Measurements from ENCODE around the gene TXNRD2. TPM values are rescaled to one million over a fixed set of nuclear protein-coding genes. Genes with fewer than 3 reads are reported as not detected.

The TXNRD2 gene
- total RNA-seq, 2 experiments from 2014 or later, result 24.7 to 28.9 TPM

DNA sequence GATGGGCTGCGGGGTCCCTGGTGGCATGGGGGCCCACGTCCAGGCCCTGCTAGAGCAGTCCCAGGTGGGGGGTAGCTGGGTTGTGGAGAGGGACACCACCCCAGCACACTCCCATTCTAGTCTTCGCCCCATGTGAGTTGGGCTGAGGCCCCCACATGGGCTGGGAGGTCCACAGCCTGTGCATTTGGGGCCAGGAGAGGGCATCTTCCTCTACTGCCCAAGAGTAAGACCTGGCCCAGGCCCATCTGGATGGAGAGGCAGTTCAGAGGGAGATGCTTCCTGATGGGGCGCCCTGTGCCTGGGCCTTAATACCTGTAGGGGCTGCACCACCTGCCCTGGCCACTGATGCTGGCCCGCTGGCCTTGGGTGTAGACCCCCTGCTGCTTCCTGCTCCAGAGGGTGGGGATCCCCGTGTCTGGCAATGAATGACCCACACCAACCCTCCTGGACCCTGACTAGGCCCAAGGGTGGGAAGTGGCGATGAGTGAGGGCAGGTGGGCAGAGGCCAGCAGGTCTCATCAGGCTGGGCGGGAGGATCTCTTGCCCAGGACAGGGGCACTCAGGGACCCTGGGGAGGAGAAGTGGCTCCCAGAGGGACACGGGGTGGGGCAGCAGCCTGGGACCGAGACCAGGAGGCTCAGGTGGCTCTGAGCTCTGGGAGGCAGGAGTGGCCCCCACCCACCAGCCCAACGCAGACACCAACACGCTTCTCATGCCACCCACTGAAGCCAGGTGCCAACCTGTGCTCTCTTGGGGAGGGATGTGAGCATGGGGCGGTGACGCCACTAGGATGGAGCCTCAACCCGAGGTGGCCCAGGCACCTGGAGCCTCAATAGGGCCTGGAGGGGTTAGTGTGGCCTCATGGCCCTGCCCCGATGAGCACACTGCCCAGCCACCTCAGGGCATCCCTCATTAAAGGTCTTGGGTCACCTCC lies 69.5 kb downstream of the TXNRD2 start:
- DNase-seq (ENCODE audit: low spot score), result no peak
- intact Hi-C loops (cut with micrococcal nuclease; ENCODE audit: unreplicated experiment), result no loop called here

DNA sequence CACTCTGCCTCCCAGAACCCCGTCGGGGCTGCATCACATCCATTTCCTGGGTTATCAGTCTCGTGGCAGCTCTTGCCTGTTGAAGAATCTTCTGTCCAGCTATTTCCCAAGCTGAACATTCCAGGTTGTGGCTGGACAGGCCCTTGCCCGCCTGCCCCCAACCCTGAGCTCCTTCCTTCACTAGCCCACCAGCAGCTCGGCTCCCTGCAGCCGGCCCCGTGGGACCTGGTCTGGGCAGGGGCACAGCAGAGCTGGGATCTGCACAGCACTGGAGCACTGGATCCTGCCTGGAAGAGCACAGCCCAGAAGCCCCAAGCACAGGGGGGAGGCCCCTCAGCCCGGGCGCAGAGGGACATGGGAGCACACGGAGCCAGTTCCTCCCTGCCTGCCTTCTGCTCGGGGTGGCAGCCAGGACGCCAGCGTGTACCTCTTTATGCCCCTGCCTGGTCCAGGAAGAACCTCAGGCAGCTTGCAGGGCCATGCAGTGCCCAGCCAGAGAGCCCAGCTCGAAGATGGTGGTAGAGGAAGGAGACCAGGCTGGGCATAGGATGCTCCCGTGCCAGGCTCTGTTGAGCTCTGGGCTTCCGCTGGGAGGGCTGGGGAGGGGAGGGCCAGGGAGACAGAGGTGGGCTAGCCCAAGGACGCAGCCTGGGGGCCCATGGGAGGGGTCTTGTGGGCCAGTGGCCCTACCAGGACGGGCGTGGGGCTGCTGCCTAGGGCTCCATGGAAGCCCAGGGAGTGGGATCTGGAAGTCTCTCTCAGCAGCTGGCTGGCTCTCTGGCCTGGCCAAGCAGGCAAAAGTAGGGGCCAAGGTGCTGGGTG lies 70.4 kb downstream of the TXNRD2 start:
- no peak for TF ChIP-seq EZH2phosphoT487 (IDR thresholded peaks at IDR 0.05; ENCODE audit: borderline replicate concordance, low read depth, low read length)
- TF ChIP-seq, protein P1, sequence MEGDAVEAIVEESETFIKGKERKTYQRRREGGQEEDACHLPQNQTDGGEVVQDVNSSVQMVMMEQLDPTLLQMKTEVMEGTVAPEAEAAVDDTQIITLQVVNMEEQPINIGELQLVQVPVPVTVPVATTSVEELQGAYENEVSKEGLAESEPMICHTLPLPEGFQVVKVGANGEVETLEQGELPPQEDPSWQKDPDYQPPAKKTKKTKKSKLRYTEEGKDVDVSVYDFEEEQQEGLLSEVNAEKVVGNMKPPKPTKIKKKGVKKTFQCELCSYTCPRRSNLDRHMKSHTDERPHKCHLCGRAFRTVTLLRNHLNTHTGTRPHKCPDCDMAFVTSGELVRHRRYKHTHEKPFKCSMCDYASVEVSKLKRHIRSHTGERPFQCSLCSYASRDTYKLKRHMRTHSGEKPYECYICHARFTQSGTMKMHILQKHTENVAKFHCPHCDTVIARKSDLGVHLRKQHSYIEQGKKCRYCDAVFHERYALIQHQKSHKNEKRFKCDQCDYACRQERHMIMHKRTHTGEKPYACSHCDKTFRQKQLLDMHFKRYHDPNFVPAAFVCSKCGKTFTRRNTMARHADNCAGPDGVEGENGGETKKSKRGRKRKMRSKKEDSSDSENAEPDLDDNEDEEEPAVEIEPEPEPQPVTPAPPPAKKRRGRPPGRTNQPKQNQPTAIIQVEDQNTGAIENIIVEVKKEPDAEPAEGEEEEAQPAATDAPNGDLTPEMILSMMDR (conservative IDR thresholded peaks at IDR 0.05; ENCODE audit: low read length), result no peak
- H3K36me3 ChIP-seq (ENCODE audit: insufficient read depth, low read length), result no peaks in the 10 kb centered on the region
- no peak for DNase-seq (ENCODE audit: low spot score)
- H4K20me1 ChIP-seq (ENCODE audit: insufficient read depth, low read length), result no peaks in the 10 kb centered on the region
- no peak overlapping the region for H3K4me3 ChIP-seq (ENCODE audit: low read depth, low read length, poor library complexity, severe bottlenecking)
- CTCF ChIA-PET (ENCODE audit: unreplicated experiment), result no interaction called here
- no peaks in the 10 kb centered on the region for H3K9me3 ChIP-seq (ENCODE audit: low read length)
- POLR2A ChIA-PET, result interaction anchor here (1.0 kb wide), 1 partner anchor 15 kb away, joined by 3 read pairs; no protein-coding TSS in a partner anchor
- no peaks in the 10 kb centered on the region for H3K9me2 ChIP-seq (ENCODE audit: insufficient read depth, low read length)
- no peaks in the 10 kb centered on the region for H3K79me2 ChIP-seq (ENCODE audit: insufficient read depth, low read depth, low read length)
- no peak overlapping the region for H3K4me2 ChIP-seq (ENCODE audit: low read length)
- H2AFZ ChIP-seq (ENCODE audit: low read length), result no peak overlapping the region
- H3K27ac ChIP-seq (ENCODE audit: low read depth, low read length, poor library complexity, severe bottlenecking), result no peak overlapping the region
- no TSS peak for BruUV-seq (replicated peaks)
- peaks cover 16% of the 10 kb centered on the region for H3K4me1 ChIP-seq (ENCODE audit: insufficient read depth, low read length, poor library complexity, severe bottlenecking)
- intact Hi-C loops (cut with micrococcal nuclease; ENCODE audit: unreplicated experiment), result no loop called here

More for the DNA sequence above, 69.5 kb downstream of the TXNRD2 start:
- no peak for TF ChIP-seq EZH2phosphoT487 (IDR thresholded peaks at IDR 0.05; ENCODE audit: borderline replicate concordance, low read depth, low read length)
- H3K27ac ChIP-seq (ENCODE audit: low read depth, low read length, poor library complexity, severe bottlenecking), result no peak overlapping the region
- ChIA-PET CTCF (ENCODE audit: unreplicated experiment) (no interaction called here), POLR2A (interaction anchor here (0.5 to 1.0 kb wide), 2 partner anchors 10 to 16 kb away, joined by 3 read pairs; no protein-coding TSS in a partner anchor)
- no peak overlapping the region for H3K4me2 ChIP-seq (ENCODE audit: low read length)
- no peaks in the 10 kb centered on the region for H3K36me3 ChIP-seq (ENCODE audit: insufficient read depth, low read length)
- no peaks in the 10 kb centered on the region for H3K9me3 ChIP-seq (ENCODE audit: low read length)
- no TSS peak for BruUV-seq (replicated peaks)
- H3K9me2 ChIP-seq (ENCODE audit: insufficient read depth, low read length), result no peaks in the 10 kb centered on the region
- H3K4me1 ChIP-seq (ENCODE audit: insufficient read depth, low read length, poor library complexity, severe bottlenecking), result peaks cover 16% of the 10 kb centered on the region
- no peak overlapping the region for H2AFZ ChIP-seq (ENCODE audit: low read length)
- no peaks in the 10 kb centered on the region for H4K20me1 ChIP-seq (ENCODE audit: insufficient read depth, low read length)
- no peaks in the 10 kb centered on the region for H3K79me2 ChIP-seq (ENCODE audit: insufficient read depth, low read depth, low read length)
- no peak overlapping the region for H3K4me3 ChIP-seq (ENCODE audit: low read depth, low read length, poor library complexity, severe bottlenecking)

DNA sequence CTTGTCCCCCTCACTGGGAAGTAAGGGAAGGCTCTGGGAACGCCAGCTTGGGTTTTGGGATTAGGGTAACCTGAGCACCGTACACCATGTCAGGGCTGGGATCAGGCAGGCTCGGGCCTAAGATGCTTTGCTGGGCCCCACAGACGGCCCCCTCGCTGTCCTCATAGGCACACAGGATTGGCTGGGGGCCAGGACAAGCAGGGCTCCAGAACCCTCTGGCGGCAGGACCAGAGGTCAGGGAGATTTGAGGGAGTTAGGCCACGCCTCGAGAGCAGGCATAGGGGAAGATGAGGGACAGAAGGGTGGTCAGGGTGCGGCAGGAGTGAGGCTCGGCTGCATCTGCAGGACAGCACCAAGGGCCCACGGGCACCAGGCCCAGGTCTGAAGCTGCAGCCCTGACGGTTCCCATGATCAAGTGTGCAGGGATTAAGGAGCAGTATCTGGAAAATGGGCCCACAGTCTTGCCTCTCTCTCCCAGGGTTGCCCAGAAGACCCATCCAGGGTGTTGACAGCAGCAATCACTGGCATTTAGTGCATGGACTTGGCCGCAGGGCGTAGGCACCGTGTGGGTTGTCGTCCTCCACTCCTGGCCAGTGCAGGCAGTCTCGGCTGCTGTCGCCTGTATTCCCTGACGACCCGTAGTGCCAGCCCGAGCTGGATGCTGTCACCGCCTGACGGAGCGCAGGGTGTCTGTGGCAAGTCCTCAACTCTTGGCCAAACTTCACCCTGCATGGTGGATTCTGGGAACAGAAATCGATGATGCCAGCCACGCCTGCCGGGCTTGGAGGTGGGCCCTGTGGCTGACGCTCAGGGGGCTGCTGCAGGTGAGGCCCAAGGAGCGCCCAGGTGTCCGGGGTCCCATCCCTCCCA lies 71.2 kb downstream of the TXNRD2 start:
- H3K4me1 ChIP-seq (ENCODE audit: insufficient read depth, low read length, poor library complexity, severe bottlenecking), result peaks cover 16% of the 10 kb centered on the region
- H3K79me2 ChIP-seq (ENCODE audit: insufficient read depth, low read depth, low read length), result no peaks in the 10 kb centered on the region
- no peaks in the 10 kb centered on the region for H4K20me1 ChIP-seq (ENCODE audit: insufficient read depth, low read length)
- TF ChIP-seq EZH2phosphoT487 (IDR thresholded peaks at IDR 0.05; ENCODE audit: borderline replicate concordance, low read depth, low read length), result no peak
- TF ChIP-seq, protein P1 (conservative IDR thresholded peaks at IDR 0.05; ENCODE audit: low read length), result no peak
- H3K27ac ChIP-seq (ENCODE audit: low read depth, low read length, poor library complexity, severe bottlenecking), result no peak overlapping the region
- intact Hi-C loops (cut with micrococcal nuclease; ENCODE audit: unreplicated experiment), result no loop called here
- no peaks in the 10 kb centered on the region for H3K36me3 ChIP-seq (ENCODE audit: insufficient read depth, low read length)
- POLR2A ChIA-PET, result no interaction called here
- no peak overlapping the region for H3K4me3 ChIP-seq (ENCODE audit: low read depth, low read length, poor library complexity, severe bottlenecking)
- no peak overlapping the region for H3K4me2 ChIP-seq (ENCODE audit: low read length)
- H3K9me3 ChIP-seq (ENCODE audit: low read length), result no peaks in the 10 kb centered on the region
- no TSS peak for BruUV-seq (replicated peaks)
- CTCF ChIA-PET (ENCODE audit: unreplicated experiment), result no interaction called here
- H3K9me2 ChIP-seq (ENCODE audit: insufficient read depth, low read length), result no peaks in the 10 kb centered on the region
- no peak for DNase-seq (ENCODE audit: low spot score)
- H2AFZ ChIP-seq (ENCODE audit: low read length), result no peak overlapping the region

All from OCI-LY7 (cell line).